ENCODE data around the gene ASPHD2.
A peak's percentile ranks its signal among the peaks of the same experiment; 100 is the strongest.

Gene ASPHD2

GRCh38 chr22:26452236-26453016, 23.4 kb downstream of the ASPHD2 start:
- TF ChIP-seq, protein P1, sequence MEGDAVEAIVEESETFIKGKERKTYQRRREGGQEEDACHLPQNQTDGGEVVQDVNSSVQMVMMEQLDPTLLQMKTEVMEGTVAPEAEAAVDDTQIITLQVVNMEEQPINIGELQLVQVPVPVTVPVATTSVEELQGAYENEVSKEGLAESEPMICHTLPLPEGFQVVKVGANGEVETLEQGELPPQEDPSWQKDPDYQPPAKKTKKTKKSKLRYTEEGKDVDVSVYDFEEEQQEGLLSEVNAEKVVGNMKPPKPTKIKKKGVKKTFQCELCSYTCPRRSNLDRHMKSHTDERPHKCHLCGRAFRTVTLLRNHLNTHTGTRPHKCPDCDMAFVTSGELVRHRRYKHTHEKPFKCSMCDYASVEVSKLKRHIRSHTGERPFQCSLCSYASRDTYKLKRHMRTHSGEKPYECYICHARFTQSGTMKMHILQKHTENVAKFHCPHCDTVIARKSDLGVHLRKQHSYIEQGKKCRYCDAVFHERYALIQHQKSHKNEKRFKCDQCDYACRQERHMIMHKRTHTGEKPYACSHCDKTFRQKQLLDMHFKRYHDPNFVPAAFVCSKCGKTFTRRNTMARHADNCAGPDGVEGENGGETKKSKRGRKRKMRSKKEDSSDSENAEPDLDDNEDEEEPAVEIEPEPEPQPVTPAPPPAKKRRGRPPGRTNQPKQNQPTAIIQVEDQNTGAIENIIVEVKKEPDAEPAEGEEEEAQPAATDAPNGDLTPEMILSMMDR (IDR thresholded peaks at IDR 0.05; ENCODE audit: control insufficient read depth, insufficient read depth, low read depth, low read length, missing control alignments), result no peak
- DNase-seq (ENCODE audit: low read depth), result no peak
- no peak overlapping the region for H3K4me3 ChIP-seq (ENCODE audit: control insufficient read depth, low read depth, low read length)

GRCh38 chr22:26453216-26453615, 24.2 kb downstream of the ASPHD2 start:
- DNase-seq (ENCODE audit: low read depth), result no peak
- TF ChIP-seq, protein P1 (IDR thresholded peaks at IDR 0.05; ENCODE audit: control insufficient read depth, insufficient read depth, low read depth, low read length, missing control alignments), result no peak
- H3K4me3 ChIP-seq (ENCODE audit: control insufficient read depth, low read depth, low read length), result no peak overlapping the region

GRCh38 chr22:26453812-26454500, 24.9 kb downstream of the ASPHD2 start:
- no peak overlapping the region for H3K4me3 ChIP-seq (ENCODE audit: control insufficient read depth, low read depth, low read length)
- DNase-seq (ENCODE audit: low read depth), result no peak
- TF ChIP-seq, protein P1 (IDR thresholded peaks at IDR 0.05; ENCODE audit: control insufficient read depth, insufficient read depth, low read depth, low read length, missing control alignments), result no peak

GRCh38 chr22:26457661-26458272, 28.7 kb downstream of the ASPHD2 start:
- TF ChIP-seq, protein P1 (IDR thresholded peaks at IDR 0.05; ENCODE audit: control insufficient read depth, insufficient read depth, low read depth, low read length, missing control alignments), result no peak
- no peak overlapping the region for H3K4me3 ChIP-seq (ENCODE audit: control insufficient read depth, low read depth, low read length)
- no peak for DNase-seq (ENCODE audit: low read depth)

DNA sequence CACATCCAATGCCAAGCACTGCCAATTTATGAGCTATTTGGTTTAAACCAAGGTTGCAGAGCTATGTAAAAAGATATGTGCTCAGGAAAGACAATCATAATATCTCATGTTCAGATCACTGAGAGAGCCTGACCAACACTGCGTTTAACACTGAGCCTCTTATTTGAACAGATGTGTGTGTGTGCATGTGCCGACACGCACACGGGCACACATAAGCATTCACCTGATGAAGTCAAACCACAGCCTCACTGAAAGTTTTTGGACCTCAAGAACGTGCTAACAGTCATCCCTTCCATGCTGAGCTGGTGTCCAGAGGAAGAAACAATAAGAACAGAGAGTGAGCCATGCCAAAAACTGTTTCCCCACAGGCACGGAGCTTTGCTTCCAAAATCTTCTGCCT, 31.1 kb downstream of the ASPHD2 start:
- no peak for DNase-seq (ENCODE audit: low read depth)
- no peak overlapping the region for H3K4me3 ChIP-seq (ENCODE audit: control insufficient read depth, low read depth, low read length)
- TF ChIP-seq, protein P1 (IDR thresholded peaks at IDR 0.05; ENCODE audit: control insufficient read depth, insufficient read depth, low read depth, low read length, missing control alignments), result no peak

DNA sequence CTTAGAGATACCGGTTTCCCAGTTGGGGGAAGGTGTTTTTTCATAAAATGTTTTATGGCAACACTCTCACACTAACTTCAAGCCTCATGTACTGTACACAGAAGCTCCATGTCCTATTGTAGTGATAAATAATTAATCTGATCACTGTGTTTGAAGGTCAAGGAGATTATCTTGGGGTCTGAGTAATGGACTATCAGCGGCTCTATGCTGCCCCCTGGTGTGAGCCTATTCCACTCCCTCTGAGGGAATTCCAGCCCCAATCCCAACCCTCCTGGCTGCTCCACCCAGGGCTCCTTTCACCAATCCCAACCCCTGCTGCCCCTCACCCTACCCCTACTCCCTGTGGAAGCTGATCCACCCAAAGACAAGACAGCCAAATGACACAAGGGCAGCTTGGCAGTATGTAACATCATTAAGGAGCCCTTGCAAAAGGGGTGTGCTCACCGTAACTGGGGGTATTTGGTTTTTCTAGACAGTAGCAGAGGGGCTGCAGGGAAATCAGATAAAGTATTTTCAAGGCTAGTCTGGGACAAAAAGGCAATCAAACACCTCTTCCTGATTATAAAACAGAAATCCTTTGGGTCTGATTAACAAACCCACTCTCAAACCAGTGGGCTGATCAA, 32.2 kb downstream of the ASPHD2 start:
- no peak for DNase-seq (ENCODE audit: low read depth)
- TF ChIP-seq, protein P1 (IDR thresholded peaks at IDR 0.05; ENCODE audit: control insufficient read depth, insufficient read depth, low read depth, low read length, missing control alignments), result peak; percentile 87
- no peak overlapping the region for H3K4me3 ChIP-seq (ENCODE audit: control insufficient read depth, low read depth, low read length)
